ENCODE data around the gene AMPD3.

The AMPD3 gene

GRCh38 chr11:10537600-10537999 lies 82.5 kb downstream of the AMPD3 start:
- DNase-seq (ENCODE audit: extremely low read depth, low read depth) = no peak
- TF ChIP-seq CTCF (IDR thresholded peaks at IDR 0.05; ENCODE audit: low read depth, low read length, missing control alignments) = no peak
- H3K4me3 ChIP-seq (replicated peaks; ENCODE audit: low read depth, low read length) = no peak overlapping the region

GRCh38 chr11:10538924-10539323 lies 83.9 kb downstream of the AMPD3 start:
- no peak overlapping the region for H3K4me3 ChIP-seq (replicated peaks; ENCODE audit: low read depth, low read length)
- no peak for DNase-seq (ENCODE audit: extremely low read depth, low read depth)
- TF ChIP-seq CTCF (IDR thresholded peaks at IDR 0.05; ENCODE audit: low read depth, low read length, missing control alignments) = no peak

- H3K4me3 ChIP-seq (replicated peaks; ENCODE audit: low read depth, low read length) = no peak overlapping the region
- no peak for DNase-seq (ENCODE audit: extremely low read depth, low read depth)
- no peak for TF ChIP-seq CTCF (IDR thresholded peaks at IDR 0.05; ENCODE audit: low read depth, low read length, missing control alignments)
These were observed 84.3 kb downstream of the AMPD3 start for GRCh38 chr11:10539339-10539738.

- TF ChIP-seq CTCF (IDR thresholded peaks at IDR 0.05; ENCODE audit: low read depth, low read length, missing control alignments) = no peak
- peak overlapping the region; percentile 70 for H3K4me3 ChIP-seq (replicated peaks; ENCODE audit: low read depth, low read length)
- no peak for DNase-seq (ENCODE audit: extremely low read depth, low read depth)
These were observed 85.5 kb downstream of the AMPD3 start for GRCh38 chr11:10540546-10540914.

GRCh38 chr11:10540915-10541560 lies 86.0 kb downstream of the AMPD3 start, which contains the start of gene RNF141:
Gene RNF141 (minus strand): TSS chr11:10541187. CDS start chr11:10534158, 7,029 bp downstream.
- TF ChIP-seq CTCF (IDR thresholded peaks at IDR 0.05; ENCODE audit: low read depth, low read length, missing control alignments) = peak; percentile 79
- H3K4me3 ChIP-seq (replicated peaks; ENCODE audit: low read depth, low read length) = peak within 1 kb of the TSS; percentile 70
- peak; percentile 68 for DNase-seq (ENCODE audit: extremely low read depth, low read depth)

- no peak for DNase-seq (ENCODE audit: extremely low read depth, low read depth)
- no peak for TF ChIP-seq CTCF (IDR thresholded peaks at IDR 0.05; ENCODE audit: low read depth, low read length, missing control alignments)
- H3K4me3 ChIP-seq (replicated peaks; ENCODE audit: low read depth, low read length) = peak overlapping the region; percentile 70
These were observed 86.5 kb downstream of the AMPD3 start for GRCh38 chr11:10541561-10541930.

- H3K4me3 ChIP-seq (replicated peaks; ENCODE audit: low read depth, low read length) = no peak overlapping the region
- DNase-seq (ENCODE audit: extremely low read depth, low read depth) = no peak
These were observed 87.7 kb downstream of the AMPD3 start for GRCh38 chr11:10542776-10543175.

More at GRCh38 chr11:10542776-10543175, 87.7 kb downstream of the AMPD3 start:
- no peak for TF ChIP-seq CTCF (IDR thresholded peaks at IDR 0.05; ENCODE audit: low read depth, low read length, missing control alignments)

All from HFF-Myc (cell line).